SK-N-SH (cell line): ENCODE results near the gene DAB2IP. TPM values are rescaled to one million over a fixed set of nuclear protein-coding genes. Genes with fewer than 3 reads are reported as not detected.

Experiments used
- CTCF ChIA-PET: fragments of 300-600, 350-600 bp; formaldehyde crosslinking; extraction: SDS; loops from one replicate; lab custom pipeline; 2021; lab: Yijun Ruan, JAX
- POLR2A ChIA-PET: fragments of 350-600 bp; sonication (Branson Sonifier 250); formaldehyde crosslinking; extraction: SDS; loops from one replicate; lab custom pipeline; 2020; ENCODE audit warnings: antibody characterized with exemption, inconsistent platforms; lab: Yijun Ruan, JAX
- DNase-seq: peaks from one replicate; pipeline ENCODE4 v3.0.0; 2012
- H2AFZ ChIP-seq: fragments of 200-600 bp; sonication (generic); 2 replicates; pipeline ENCODE4 v1.8.1; 2016; ENCODE audit warnings: antibody characterized with exemption, mild to moderate bottlenecking, low read depth
- H3F3A ChIP-seq: fragments of 200-600 bp; sonication (generic); replicated peaks from 2 replicates; pipeline ENCODE3; 2016; ENCODE audit warnings: antibody characterized with exemption, mild to moderate bottlenecking; ENCODE audit not compliant: insufficient read depth
- H3K27ac ChIP-seq, 2 experiments: fragments of 200-500 bp in 1 of 2; fragments of 200-600 bp in 1 of 2; sonication (Bioruptor generic) in 1 of 2; sonication (generic), shearing (Covaris generic) in 1 of 2; 2 replicates each; pipeline versions ENCODE4 v1.5.1 to v1.6.1; 2014 to 2016; ENCODE audit warnings: low read depth in 2 of 2, inconsistent platforms in 1 of 2, low read length in 1 of 2, mild to moderate bottlenecking in 1 of 2, mixed read lengths in 1 of 2
- H3K27me3 ChIP-seq: fragments of 200-600 bp; sonication (generic), shearing (Covaris generic); 2 replicates; pipeline ENCODE4 v1.6.1; 2016; ENCODE audit warnings: mixed run types; ENCODE audit not compliant: insufficient read depth
- H3K36me3 ChIP-seq, 2 experiments: fragments of 200-500 bp in 1 of 2; fragments of 200-600 bp in 1 of 2; sonication (Bioruptor generic) in 1 of 2; sonication (generic) in 1 of 2; replicated peaks in 1 of 2; 2 replicates each; pipeline versions ENCODE3 to v1.5.1; 2014 to 2016; ENCODE audit warnings: low read length in 1 of 2, mild to moderate bottlenecking in 1 of 2; ENCODE audit not compliant: insufficient read depth in 2 of 2, control insufficient read depth in 1 of 2
- H3K4me1 ChIP-seq, 2 experiments: fragments of 200-500 bp in 1 of 2; fragments of 200-600 bp in 1 of 2; sonication (Bioruptor generic) in 1 of 2; sonication (generic), shearing (Covaris generic) in 1 of 2; 2 replicates each; pipeline versions ENCODE4 v1.5.1 to v1.6.1; 2014 to 2016; ENCODE audit warnings: low read depth in 1 of 2, low read length in 1 of 2, mixed run types in 1 of 2; ENCODE audit not compliant: insufficient read depth in 2 of 2, control insufficient read depth in 1 of 2
- H3K4me2 ChIP-seq: fragments of 200-600 bp; sonication (generic), shearing (Covaris generic); 2 replicates; pipeline ENCODE4 v1.6.1; 2017; ENCODE audit warnings: mixed run types
- H3K4me3 ChIP-seq, 2 experiments: fragments of 200-500 bp in 1 of 2; fragments of 200-600 bp in 1 of 2; sonication (Bioruptor generic) in 1 of 2; sonication (generic), shearing (Covaris generic) in 1 of 2; 2 replicates each; pipeline versions ENCODE4 v1.5.1 to v1.8.1; 2014 to 2016; ENCODE audit warnings: low read depth in 2 of 2, inconsistent platforms in 1 of 2, low read length in 1 of 2, mild to moderate bottlenecking in 1 of 2, mixed read lengths in 1 of 2, moderate library complexity in 1 of 2
- H3K79me2 ChIP-seq: fragments of 200-600 bp; sonication (generic); 2 replicates; pipeline ENCODE4 v1.8.1; 2017; ENCODE audit warnings: mild to moderate bottlenecking; ENCODE audit not compliant: insufficient read depth
- H3K9ac ChIP-seq: fragments of 200-600 bp; sonication (generic); 2 replicates; pipeline ENCODE4 v1.6.1; 2017; ENCODE audit warnings: mixed run types
- H3K9me2 ChIP-seq: fragments of 200-600 bp; sonication (generic); 2 replicates; pipeline ENCODE4 v1.6.1; 2017; ENCODE audit warnings: mixed run types
- H3K9me3 ChIP-seq: fragments of 200-600 bp; sonication (generic); 2 replicates; pipeline ENCODE4 v1.6.1; 2017; ENCODE audit warnings: mixed run types, mild to moderate bottlenecking, moderate library complexity
- H4K20me1 ChIP-seq: fragments of 200-600 bp; sonication (generic); 2 replicates; pipeline ENCODE4 v1.6.1; 2017; ENCODE audit warnings: mild to moderate bottlenecking, mixed run types; ENCODE audit not compliant: insufficient read depth
- ELF1 ChIP-seq: IDR thresholded peaks from 2 replicates; pipeline ENCODE4 v1.4.0; 2012
- EP300 ChIP-seq, 2 experiments: IDR thresholded peaks; 2 replicates each; pipeline versions ENCODE4 v1.4.0 to v1.6.1; 2012; ENCODE audit warnings: borderline replicate concordance in 1 of 2, low read depth in 1 of 2, low read length in 1 of 2
- EZH2phosphoT487 ChIP-seq: fragments of 200-600 bp; sonication (generic); IDR thresholded peaks from 2 replicates; pipeline ENCODE4 v1.6.1; 2017; ENCODE audit warnings: low read depth, mixed run types, mild to moderate bottlenecking, antibody characterized with exemption, moderate library complexity, borderline replicate concordance
- FOSL2 ChIP-seq: IDR thresholded peaks from 2 replicates; pipeline ENCODE4 v1.4.0; 2012; ENCODE audit warnings: low read depth, mild to moderate bottlenecking, moderate library complexity, borderline replicate concordance
- FOXM1 ChIP-seq: IDR thresholded peaks from 2 replicates; pipeline ENCODE4 v1.4.0; 2012; ENCODE audit warnings: low read depth, mild to moderate bottlenecking
- GATA2 ChIP-seq: sonication (generic); formaldehyde crosslinking; IDR thresholded peaks from 2 replicates; pipeline ENCODE4 v1.5.0; 2020; ENCODE audit warnings: mild to moderate bottlenecking, missing genetic modification reagents
- MEF2A ChIP-seq: IDR thresholded peaks from 2 replicates; pipeline ENCODE4 v1.4.0; 2012; ENCODE audit warnings: low read depth, borderline replicate concordance
- MXI1 ChIP-seq: IDR thresholded peaks from 2 replicates; pipeline ENCODE4 v1.6.1; 2012; ENCODE audit warnings: mild to moderate bottlenecking, low read depth, low read length, improper control_type of control experiment
- NFIC ChIP-seq: IDR thresholded peaks from 2 replicates; pipeline ENCODE4 v1.4.0; 2012; ENCODE audit warnings: borderline replicate concordance
- NRF1 ChIP-seq: IDR thresholded peaks from 2 replicates; pipeline ENCODE4 v1.6.1; 2012; ENCODE audit warnings: low read depth, mild to moderate bottlenecking, low read length
- RCOR1 ChIP-seq: fragments of 150-350 bp; IDR thresholded peaks from 2 replicates; pipeline ENCODE4 v1.6.1; 2017; ENCODE audit warnings: antibody characterized with exemption, low read length
- SMC3 ChIP-seq: IDR thresholded peaks from 2 replicates; pipeline ENCODE4 v1.6.1; 2012; ENCODE audit warnings: low read depth, low read length, improper control_type of control experiment
- TAF1 ChIP-seq: IDR thresholded peaks from 2 replicates; pipeline ENCODE4 v1.6.1; 2012; ENCODE audit warnings: low read depth, mild to moderate bottlenecking, low read length, moderate library complexity, borderline replicate concordance
- TCF12 ChIP-seq: IDR thresholded peaks from 2 replicates; pipeline ENCODE4 v1.4.0; 2012
- TEAD4 ChIP-seq: IDR thresholded peaks from 2 replicates; pipeline ENCODE4 v1.4.0; 2012; ENCODE audit warnings: mild to moderate bottlenecking, borderline replicate concordance; ENCODE audit not compliant: insufficient read depth
- WGBS: methylation state at CpG from one replicate; pipeline ENCODE4 v1.1.6; 2017; ENCODE audit warnings: low lambda C conversion rate; 5-methylcytosine and 5-hydroxymethylcytosine counted together
- polyA plus RNA-seq, 3 experiments: library from polyadenylated mRNA; depleted of rRNA; stranded (reverse); fragments of >200 nt; gene quantifications; 2 replicates each; pipeline ENCODE4 v1.2.3, GENCODE V29; 2012
- TF ChIP-seq, protein P1 (sequence below): fragments of 150-350 bp; IDR thresholded peaks from 2 replicates; pipeline ENCODE4 v1.6.1; 2017; ENCODE audit warnings: antibody characterized with exemption, low read length, low read depth, borderline replicate concordance
- TF ChIP-seq, protein P2 (sequence below): IDR thresholded peaks from 2 replicates; pipeline ENCODE4; 2012
- TF ChIP-seq, protein P3 (sequence below): fragments of 200-600 bp; sonication (generic); IDR thresholded peaks from 2 replicates; pipeline ENCODE4 v1.6.1; 2017; ENCODE audit warnings: antibody characterized with exemption, mild to moderate bottlenecking, moderate library complexity
- TF ChIP-seq, protein P4 (sequence below): IDR thresholded peaks from 2 replicates; pipeline ENCODE4 v1.4.0; 2012; ENCODE audit warnings: low read depth, borderline replicate concordance

The DAB2IP gene
- polyA plus RNA-seq, 1 of the 3 experiments (the other 2 are of a cell fraction) = 21.4 TPM

DNA sequence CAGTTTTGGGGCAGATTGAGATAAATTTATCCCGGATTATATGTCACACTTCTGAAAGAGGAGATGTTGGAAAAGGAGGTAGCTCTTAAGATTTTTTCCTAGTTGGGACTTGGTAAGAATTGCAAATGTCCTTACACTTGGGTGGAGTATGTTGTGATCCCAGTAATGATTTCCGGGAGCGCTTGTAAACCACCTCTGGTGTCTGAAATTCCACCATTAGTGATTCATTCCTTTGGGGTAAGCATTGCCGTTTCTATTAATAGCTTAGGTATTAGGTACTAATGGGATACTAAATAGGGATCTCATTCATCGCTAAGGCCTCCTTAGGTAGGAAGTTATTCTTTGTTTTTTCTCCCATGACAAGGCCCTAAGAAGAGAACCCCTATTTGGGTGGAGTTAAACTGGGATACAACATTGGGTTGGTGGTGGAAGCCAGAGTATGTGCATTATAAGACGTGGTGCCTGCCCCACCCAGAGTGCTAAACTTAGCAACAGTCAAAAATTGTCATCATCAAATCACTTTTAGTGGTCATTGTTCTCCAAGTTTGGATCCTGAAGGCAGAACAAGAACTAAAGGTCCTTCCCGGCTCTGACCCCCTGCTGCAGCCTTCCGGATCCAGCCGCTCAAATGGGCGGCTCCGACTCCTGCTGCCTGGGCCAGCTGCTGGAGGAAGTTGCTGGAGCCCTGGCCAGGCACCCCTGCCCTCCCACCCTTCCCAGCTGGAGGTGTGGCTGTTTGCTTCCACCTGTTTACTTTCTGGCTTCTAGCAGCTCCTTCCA, 31.7 kb upstream of the DAB2IP start:
- WGBS = 89% methylated on average over 10 of the region's 11 CpGs
- no peaks in the 10 kb centered on the region for H3K9me3 ChIP-seq
- no peak overlapping the region for H3K9ac ChIP-seq
- ChIA-PET POLR2A (interaction anchor here (1.1 kb wide), 1 partner anchor 19 kb away, joined by 3 read pairs; no protein-coding TSS in a partner anchor), CTCF (interaction anchor here (1.0 to 3.6 kb wide), 16 partner anchors 7 to 77 kb away, joined by 3 to 31 read pairs (median 7); no protein-coding TSS in a partner anchor)
- TF ChIP-seq NFIC = no peak
- TF ChIP-seq TEAD4 = no peak
- TF ChIP-seq, protein P1, sequence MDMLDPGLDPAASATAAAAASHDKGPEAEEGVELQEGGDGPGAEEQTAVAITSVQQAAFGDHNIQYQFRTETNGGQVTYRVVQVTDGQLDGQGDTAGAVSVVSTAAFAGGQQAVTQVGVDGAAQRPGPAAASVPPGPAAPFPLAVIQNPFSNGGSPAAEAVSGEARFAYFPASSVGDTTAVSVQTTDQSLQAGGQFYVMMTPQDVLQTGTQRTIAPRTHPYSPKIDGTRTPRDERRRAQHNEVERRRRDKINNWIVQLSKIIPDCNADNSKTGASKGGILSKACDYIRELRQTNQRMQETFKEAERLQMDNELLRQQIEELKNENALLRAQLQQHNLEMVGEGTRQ = no peak
- TF ChIP-seq FOXM1 = no peak
- no peak for TF ChIP-seq EP300 (IDR thresholded peaks at IDR 0.05; ENCODE audit: borderline replicate concordance in 1 of 2, low read depth in 1 of 2, low read length in 1 of 2)
- TF ChIP-seq, protein P2, sequence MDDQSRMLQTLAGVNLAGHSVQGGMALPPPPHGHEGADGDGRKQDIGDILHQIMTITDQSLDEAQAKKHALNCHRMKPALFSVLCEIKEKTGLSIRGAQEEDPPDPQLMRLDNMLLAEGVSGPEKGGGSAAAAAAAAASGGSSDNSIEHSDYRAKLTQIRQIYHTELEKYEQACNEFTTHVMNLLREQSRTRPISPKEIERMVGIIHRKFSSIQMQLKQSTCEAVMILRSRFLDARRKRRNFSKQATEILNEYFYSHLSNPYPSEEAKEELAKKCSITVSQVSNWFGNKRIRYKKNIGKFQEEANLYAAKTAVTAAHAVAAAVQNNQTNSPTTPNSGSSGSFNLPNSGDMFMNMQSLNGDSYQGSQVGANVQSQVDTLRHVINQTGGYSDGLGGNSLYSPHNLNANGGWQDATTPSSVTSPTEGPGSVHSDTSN = no peak
- TF ChIP-seq, protein P3, sequence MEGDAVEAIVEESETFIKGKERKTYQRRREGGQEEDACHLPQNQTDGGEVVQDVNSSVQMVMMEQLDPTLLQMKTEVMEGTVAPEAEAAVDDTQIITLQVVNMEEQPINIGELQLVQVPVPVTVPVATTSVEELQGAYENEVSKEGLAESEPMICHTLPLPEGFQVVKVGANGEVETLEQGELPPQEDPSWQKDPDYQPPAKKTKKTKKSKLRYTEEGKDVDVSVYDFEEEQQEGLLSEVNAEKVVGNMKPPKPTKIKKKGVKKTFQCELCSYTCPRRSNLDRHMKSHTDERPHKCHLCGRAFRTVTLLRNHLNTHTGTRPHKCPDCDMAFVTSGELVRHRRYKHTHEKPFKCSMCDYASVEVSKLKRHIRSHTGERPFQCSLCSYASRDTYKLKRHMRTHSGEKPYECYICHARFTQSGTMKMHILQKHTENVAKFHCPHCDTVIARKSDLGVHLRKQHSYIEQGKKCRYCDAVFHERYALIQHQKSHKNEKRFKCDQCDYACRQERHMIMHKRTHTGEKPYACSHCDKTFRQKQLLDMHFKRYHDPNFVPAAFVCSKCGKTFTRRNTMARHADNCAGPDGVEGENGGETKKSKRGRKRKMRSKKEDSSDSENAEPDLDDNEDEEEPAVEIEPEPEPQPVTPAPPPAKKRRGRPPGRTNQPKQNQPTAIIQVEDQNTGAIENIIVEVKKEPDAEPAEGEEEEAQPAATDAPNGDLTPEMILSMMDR = no peak
- TF ChIP-seq NRF1 = no peak
- no peak for TF ChIP-seq MEF2A
- H4K20me1 ChIP-seq = no peaks in the 10 kb centered on the region
- H3F3A ChIP-seq = no peaks in the 10 kb centered on the region
- H3K9me2 ChIP-seq = no peaks in the 10 kb centered on the region
- peaks cover 0 to 19% of the 10 kb centered on the region in 2 experiments; a peak in 1 of 4 replicates for H3K4me1 ChIP-seq
- H2AFZ ChIP-seq = no peak overlapping the region
- no peak overlapping the region for H3K27ac ChIP-seq
- H3K36me3 ChIP-seq = no peaks in the 10 kb centered on the region
- H3K27me3 ChIP-seq = no peaks in the 10 kb centered on the region
- H3K4me2 ChIP-seq = no peak overlapping the region
- no peaks in the 10 kb centered on the region for H3K79me2 ChIP-seq
- H3K4me3 ChIP-seq = no peak overlapping the region
- DNase-seq = no peak

DNA sequence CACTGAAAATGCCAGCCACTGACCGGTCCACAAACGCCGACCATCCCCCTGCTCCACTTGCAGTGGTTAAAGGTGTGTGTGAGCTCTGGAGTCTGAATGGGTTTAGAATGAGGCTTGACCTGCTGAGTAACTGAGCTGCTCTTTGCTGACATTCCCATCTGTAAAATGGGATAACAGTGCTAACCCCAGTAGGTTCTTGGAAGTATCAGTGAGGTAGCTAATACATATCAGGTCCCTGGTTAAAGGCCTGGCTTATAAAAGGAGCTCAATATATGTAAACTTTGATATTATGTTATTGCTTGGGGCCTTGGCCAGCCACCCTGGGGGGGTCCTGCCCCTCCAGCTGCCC, 31.1 kb upstream of the DAB2IP start:
- Histone ChIP-seq H3K4me1 (peaks cover 0 to 19% of the 10 kb centered on the region in 2 experiments; a peak in 1 of 4 replicates), H3K4me2 (no peak overlapping the region), H3K9ac (no peak overlapping the region), H4K20me1 (no peaks in the 10 kb centered on the region), H3K9me2 (no peaks in the 10 kb centered on the region), H2AFZ (no peak overlapping the region), H3F3A (no peaks in the 10 kb centered on the region), H3K27ac (no peak overlapping the region), H3K4me3 (no peak overlapping the region), H3K79me2 (no peaks in the 10 kb centered on the region), H3K27me3 (no peaks in the 10 kb centered on the region), H3K9me3 (no peaks in the 10 kb centered on the region), H3K36me3 (no peaks in the 10 kb centered on the region)
- ChIA-PET POLR2A (interaction anchor here (1.1 kb wide), 1 partner anchor 18 kb away, joined by 3 read pairs; no protein-coding TSS in a partner anchor), CTCF (interaction anchor here (0.6 to 3.6 kb wide), 23 partner anchors 8 to 405 kb away, joined by 3 to 31 read pairs (median 6); no protein-coding TSS in a partner anchor)
- WGBS = 98% methylated on average over 3 of the region's 3 CpGs
- DNase-seq = no peak
- TF ChIP-seq EZH2phosphoT487 (no peak), RCOR1 (no peak), MXI1 (no peak), TAF1 (no peak), TCF12 (no peak), GATA2 (CRISPR knock-in tag) (no peak), ELF1 (no peak), SMC3 (no peak), FOXM1 (no peak), MEF2A (no peak), FOSL2 (no peak)
- TF ChIP-seq, protein P2 = no peak
- TF ChIP-seq, protein P4, sequence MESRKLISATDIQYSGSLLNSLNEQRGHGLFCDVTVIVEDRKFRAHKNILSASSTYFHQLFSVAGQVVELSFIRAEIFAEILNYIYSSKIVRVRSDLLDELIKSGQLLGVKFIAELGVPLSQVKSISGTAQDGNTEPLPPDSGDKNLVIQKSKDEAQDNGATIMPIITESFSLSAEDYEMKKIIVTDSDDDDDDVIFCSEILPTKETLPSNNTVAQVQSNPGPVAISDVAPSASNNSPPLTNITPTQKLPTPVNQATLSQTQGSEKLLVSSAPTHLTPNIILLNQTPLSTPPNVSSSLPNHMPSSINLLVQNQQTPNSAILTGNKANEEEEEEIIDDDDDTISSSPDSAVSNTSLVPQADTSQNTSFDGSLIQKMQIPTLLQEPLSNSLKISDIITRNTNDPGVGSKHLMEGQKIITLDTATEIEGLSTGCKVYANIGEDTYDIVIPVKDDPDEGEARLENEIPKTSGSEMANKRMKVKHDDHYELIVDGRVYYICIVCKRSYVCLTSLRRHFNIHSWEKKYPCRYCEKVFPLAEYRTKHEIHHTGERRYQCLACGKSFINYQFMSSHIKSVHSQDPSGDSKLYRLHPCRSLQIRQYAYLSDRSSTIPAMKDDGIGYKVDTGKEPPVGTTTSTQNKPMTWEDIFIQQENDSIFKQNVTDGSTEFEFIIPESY = no peak
